COLO668 (cell line): ENCODE results near the gene GPR107.
A peak's percentile ranks its signal among the peaks of the same experiment; 100 is the strongest.
"Not testable (repeated sequence)": the region's sequence is repeated elsewhere in the genome, so short reads cannot be mapped to it uniquely, and the experiment has no call there.

ENCODE experiments used
- DNase-seq: peaks from one replicate; lab custom pipeline; 2025; ENCODE audit not compliant: unreplicated experiment; lab: John Stamatoyannopoulos, UW

GPR107 gene

GRCh38 chr9:130053504-130054324, at the start of gene GPR107:
Gene GPR107, plus strand, starts transcription at chr9:130053906. Its CDS starts 27 bp downstream, at chr9:130053933.
- DNase-seq: peak; percentile 77

GRCh38 chr9:130003943-130004552, 49.7 kb upstream of the GPR107 start:
- no peak for DNase-seq

GRCh38 chr9:130006952-130007351, 46.8 kb upstream of the GPR107 start:
- DNase-seq: not testable (repeated sequence)

- DNase-seq: no peak
Measured at GRCh38 chr9:130008538-130008937, 45.2 kb upstream of the GPR107 start.

- DNase-seq: not testable (repeated sequence)
Measured at GRCh38 chr9:130009546-130009945, 44.2 kb upstream of the GPR107 start.

- no peak for DNase-seq
Measured at GRCh38 chr9:130010151-130010988, 43.3 kb upstream of the GPR107 start.

GRCh38 chr9:130013326-130013725, 40.4 kb upstream of the GPR107 start:
- no peak for DNase-seq

- no peak for DNase-seq
Measured at GRCh38 chr9:130015353-130016019, 38.2 kb upstream of the GPR107 start.

- DNase-seq: no peak
Measured at GRCh38 chr9:130017076-130017475, 36.6 kb upstream of the GPR107 start.

GRCh38 chr9:130017510-130017909, 36.2 kb upstream of the GPR107 start:
- not testable (repeated sequence) for DNase-seq

- no peak for DNase-seq
Measured at GRCh38 chr9:130018265-130018664, 35.4 kb upstream of the GPR107 start.

- no peak for DNase-seq
Measured at GRCh38 chr9:130020618-130021017, 33.1 kb upstream of the GPR107 start.

GRCh38 chr9:130021123-130021522, 32.6 kb upstream of the GPR107 start:
- DNase-seq: no peak

GRCh38 chr9:130021842-130022241, 31.9 kb upstream of the GPR107 start:
- not testable (repeated sequence) for DNase-seq

GRCh38 chr9:130022566-130023143, 31.1 kb upstream of the GPR107 start:
- no peak for DNase-seq

- DNase-seq: no peak
Measured at GRCh38 chr9:130023144-130023787, 30.4 kb upstream of the GPR107 start.

GRCh38 chr9:130023994-130024596, 29.6 kb upstream of the GPR107 start:
- DNase-seq: no peak

GRCh38 chr9:130024597-130024994, 29.1 kb upstream of the GPR107 start:
- DNase-seq: no peak

GRCh38 chr9:130026583-130027340, 26.9 kb upstream of the GPR107 start:
- DNase-seq: no peak
